ENCODE results near the gene DNAI2. TPM values are rescaled to one million over a fixed set of nuclear protein-coding genes. Genes with fewer than 3 reads are reported as not detected.

Gene DNAI2
- total and polyA plus RNA-seq, 7 donors = not detected

GRCh38 chr17:74318391-74318790 lies 44.4 kb downstream of the DNAI2 start:
- no peaks in the 10 kb centered on the region for H3K36me3 ChIP-seq (ENCODE audit: insufficient read depth in 1 of 2, low read depth in 1 of 2)

GRCh38 chr17:74324521-74324920 lies 50.5 kb downstream of the DNAI2 start:
- intact Hi-C loops (cut with DNase I) = no loop called here
- DNase-seq = no peak
- Histone ChIP-seq H3K27ac (no peak overlapping the region), H3K27me3 (ENCODE audit: insufficient read depth in 3 of 3, low read length in 2 of 3) (no peaks in the 10 kb centered on the region), H3K4me3 (no peak overlapping the region), H3K4me1 (peaks cover 14% of the 10 kb centered on the region), H3K36me3 (ENCODE audit: insufficient read depth in 1 of 2, low read depth in 1 of 2) (no peaks in the 10 kb centered on the region), H3K9me3 (no peaks in the 10 kb centered on the region)
- no peak for TF ChIP-seq CTCF (IDR thresholded peaks at IDR 0.05)
- no peak for ATAC-seq
- WGBS, 3 donors = 84 to 97% (median 96%) methylated on average over 6 of the region's 6 CpGs

More at GRCh38 chr17:74318391-74318790, 44.4 kb downstream of the DNAI2 start:
- H3K9me3 ChIP-seq = no peaks in the 10 kb centered on the region
- ATAC-seq = no peak
- intact Hi-C loops (cut with DNase I) = no loop called here
- no peak for DNase-seq
- H3K4me1 ChIP-seq = no peaks in the 10 kb centered on the region
- 82 to 91% (median 86%) methylated on average over 10 of the region's 10 CpGs for WGBS, 3 donors
- TF ChIP-seq CTCF (IDR thresholded peaks at IDR 0.05) = no peak
- H3K4me3 ChIP-seq = no peak overlapping the region
- no peak overlapping the region for H3K27ac ChIP-seq
- H3K27me3 ChIP-seq (ENCODE audit: insufficient read depth in 3 of 3, low read length in 2 of 3) = no peaks in the 10 kb centered on the region

GRCh38 chr17:74325376-74325742 lies 51.3 kb downstream of the DNAI2 start:
- peak overlapping the region; percentile 68 for H3K4me3 ChIP-seq
- ATAC-seq = peak; percentile 18 to 76 (median 56)
- DNase-seq = peak in 1 of 2 donors; percentile 66
- H3K27me3 ChIP-seq (ENCODE audit: insufficient read depth in 3 of 3, low read length in 2 of 3) = no peaks in the 10 kb centered on the region
- H3K36me3 ChIP-seq (ENCODE audit: insufficient read depth in 1 of 2, low read depth in 1 of 2) = no peaks in the 10 kb centered on the region
- 17 to 23% (median 20%) methylated on average over 11 of the region's 11 CpGs for WGBS, 3 donors
- peaks cover 14% of the 10 kb centered on the region for H3K4me1 ChIP-seq
- TF ChIP-seq CTCF (IDR thresholded peaks at IDR 0.05) = no peak
- intact Hi-C loops (cut with DNase I) = no loop called here
- no peaks in the 10 kb centered on the region for H3K9me3 ChIP-seq
- no peak overlapping the region for H3K27ac ChIP-seq

- no peaks in the 10 kb centered on the region for H3K27me3 ChIP-seq (ENCODE audit: insufficient read depth in 3 of 3, low read length in 2 of 3)
- intact Hi-C loops (cut with DNase I) = no loop called here
- TF ChIP-seq CTCF (IDR thresholded peaks at IDR 0.05) = no peak
These were observed 51.8 kb downstream of the DNAI2 start, which contains the start of gene KIF19 for GRCh38 chr17:74325743-74326379. KIF19 (plus strand) TSS chr17:74326226; CDS start chr17:74326350, 124 bp downstream.

GRCh38 chr17:74326506-74326905 lies 52.5 kb downstream of the DNAI2 start:
- DNase-seq (no peak), ATAC-seq (no peak)
- TF ChIP-seq CTCF (IDR thresholded peaks at IDR 0.05) = no peak
- H3K27me3 ChIP-seq (ENCODE audit: insufficient read depth in 3 of 3, low read length in 2 of 3) = no peaks in the 10 kb centered on the region
- no peaks in the 10 kb centered on the region for H3K36me3 ChIP-seq (ENCODE audit: insufficient read depth in 1 of 2, low read depth in 1 of 2)
- peaks cover 14% of the 10 kb centered on the region for H3K4me1 ChIP-seq
- H3K4me3 ChIP-seq = peak overlapping the region; percentile 68
- no peaks in the 10 kb centered on the region for H3K9me3 ChIP-seq
- no peak overlapping the region for H3K27ac ChIP-seq
- 37 to 50% (median 49%) methylated on average over 10 of the region's 10 CpGs for WGBS, 3 donors
- intact Hi-C loops (cut with DNase I) = no loop called here

More at GRCh38 chr17:74325743-74326379, 51.8 kb downstream of the DNAI2 start, which contains the start of gene KIF19:
- Histone ChIP-seq H3K4me3 (peak within 1 kb of the TSS; percentile 68), H3K36me3 (ENCODE audit: insufficient read depth in 1 of 2, low read depth in 1 of 2) (no peaks in the 10 kb centered on the region), H3K9me3 (no peaks in the 10 kb centered on the region), H3K4me1 (peaks cover 14% of the 10 kb centered on the region), H3K27ac (no peak within 1 kb of the TSS)
- WGBS, 3 donors = 2 to 4% (median 3%) methylated on average over 44 to 73 of the region's 73 CpGs
- DNase-seq (peak; percentile 62 to 72), ATAC-seq (peak; percentile 83 to 94 (median 89))
